ENCODE measurements around the gene B2M. TPM values are rescaled to one million over a fixed set of nuclear protein-coding genes. Genes with fewer than 3 reads are reported as not detected.
"Not testable (repeated sequence)": the region's sequence is repeated elsewhere in the genome, so short reads cannot be mapped to it uniquely, and the experiment has no call there.

B2M gene
- total RNA-seq, 4 donors from 2014 or later, result 2,244 to 13,999 (median 5,894) TPM

GRCh38 chr15:44718180-44718926, 7.0 kb downstream of the B2M start:
- Histone ChIP-seq H3K9me3 (no peaks in the 10 kb centered on the region), H3K27me3 (no peaks in the 10 kb centered on the region), H3K4me1 (peaks cover 0 to 35% (median 14%) of the 10 kb centered on the region in 4 donors), H3K27ac (peak overlapping the region in 2 of 4 donors; percentile 1 to 69), H3K36me3 (peaks cover 0 to 49% (median 0%) of the 10 kb centered on the region in 3 donors), H3K4me3 (no peak overlapping the region)
- TF ChIP-seq CTCF (IDR thresholded peaks at IDR 0.05) (no peak), POLR2A (IDR thresholded peaks at IDR 0.05) (no peak)
- no peak for DNase-seq

DNA sequence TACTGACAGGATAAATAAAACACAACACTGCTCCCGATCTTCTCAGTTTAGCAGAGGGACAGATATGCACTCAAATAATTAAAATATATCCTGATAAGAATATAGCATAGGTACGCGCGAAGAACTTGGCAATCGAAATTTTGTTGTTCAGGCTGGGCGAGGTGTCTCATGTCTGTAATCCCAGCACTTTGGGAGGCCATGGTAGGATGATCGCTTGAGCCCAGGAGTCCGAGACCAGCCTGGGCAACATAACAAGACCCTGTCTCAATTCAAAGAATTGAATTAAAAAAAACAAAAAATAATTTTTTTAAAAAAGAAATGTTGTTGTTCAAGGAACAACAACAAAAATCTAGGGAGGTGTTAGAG, 7.6 kb downstream of the B2M start:
- H3K27me3 ChIP-seq, result no peaks in the 10 kb centered on the region
- TF ChIP-seq CTCF (IDR thresholded peaks at IDR 0.05), result no peak
- no peak for TF ChIP-seq POLR2A (IDR thresholded peaks at IDR 0.05)
- peaks cover 0 to 31% (median 14%) of the 10 kb centered on the region in 4 donors for H3K4me1 ChIP-seq
- peak overlapping the region in 2 of 4 donors; percentile 26 to 69 for H3K27ac ChIP-seq
- no peak for DNase-seq
- no peak overlapping the region for H3K4me3 ChIP-seq
- H3K36me3 ChIP-seq, result peaks cover 0 to 49% (median 0%) of the 10 kb centered on the region in 3 donors
- no peaks in the 10 kb centered on the region for H3K9me3 ChIP-seq

DNA sequence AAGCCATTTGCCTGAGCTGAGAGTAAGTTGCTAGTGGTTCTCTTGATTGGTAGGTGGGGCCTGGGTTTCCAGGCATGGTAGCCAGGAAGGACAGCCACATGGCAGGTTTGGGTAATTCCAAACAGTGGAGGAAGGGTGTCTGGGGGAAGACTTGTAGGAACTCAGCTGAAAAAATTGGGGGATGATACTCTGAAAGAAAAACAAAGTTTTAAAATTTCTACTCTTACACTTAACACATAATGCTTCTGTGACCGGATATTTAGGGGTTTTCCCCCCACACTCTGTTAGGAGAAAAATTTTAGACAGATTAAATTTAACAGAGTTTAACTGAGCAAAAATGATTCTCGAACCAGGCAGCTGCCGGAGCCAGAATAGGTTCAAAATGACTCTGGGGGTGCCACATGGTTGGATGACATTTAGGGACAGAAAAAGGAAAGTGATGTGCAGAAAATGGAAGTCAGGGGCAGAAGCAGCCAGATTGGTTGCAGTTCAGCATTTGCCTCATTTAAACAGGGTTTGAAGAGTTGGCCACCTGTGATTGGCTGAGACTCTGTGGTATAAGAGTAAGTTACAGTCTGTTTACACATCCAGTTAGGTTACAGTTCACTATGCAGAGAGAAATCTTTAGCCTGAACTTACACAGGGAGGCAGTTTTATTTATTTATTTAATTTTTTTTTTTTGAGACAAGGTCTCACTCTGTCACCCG, 8.1 kb downstream of the B2M start:
- Histone ChIP-seq H3K27me3 (no peaks in the 10 kb centered on the region), H3K9me3 (no peaks in the 10 kb centered on the region), H3K4me3 (no peak overlapping the region), H3K4me1 (peaks cover 0 to 27% (median 14%) of the 10 kb centered on the region in 4 donors), H3K36me3 (peaks cover 0 to 46% (median 0%) of the 10 kb centered on the region in 3 donors), H3K27ac (peak overlapping the region in 3 of 4 donors; percentile 16 to 69 (median 26))
- peak in 2 of 3 donors; percentile 56 to 68 for DNase-seq
- no peak for TF ChIP-seq POLR2A (IDR thresholded peaks at IDR 0.05)
- TF ChIP-seq CTCF (IDR thresholded peaks at IDR 0.05), result no peak

- peaks cover 0 to 28% (median 12%) of the 10 kb centered on the region in 4 donors for H3K4me1 ChIP-seq
- H3K9me3 ChIP-seq, H3K27me3 ChIP-seq, H3K4me3 ChIP-seq: not testable (repeated sequence)
- peak overlapping the region in 2 of 4 donors; percentile 59 to 69 for H3K27ac ChIP-seq
- peaks cover 0 to 40% (median 0%) of the 10 kb centered on the region in 3 donors for H3K36me3 ChIP-seq
- DNase-seq, result peak in 1 of 3 donors; percentile 62
These were observed 8.7 kb downstream of the B2M start for GRCh38 chr15:44720000-44720435.

DNA sequence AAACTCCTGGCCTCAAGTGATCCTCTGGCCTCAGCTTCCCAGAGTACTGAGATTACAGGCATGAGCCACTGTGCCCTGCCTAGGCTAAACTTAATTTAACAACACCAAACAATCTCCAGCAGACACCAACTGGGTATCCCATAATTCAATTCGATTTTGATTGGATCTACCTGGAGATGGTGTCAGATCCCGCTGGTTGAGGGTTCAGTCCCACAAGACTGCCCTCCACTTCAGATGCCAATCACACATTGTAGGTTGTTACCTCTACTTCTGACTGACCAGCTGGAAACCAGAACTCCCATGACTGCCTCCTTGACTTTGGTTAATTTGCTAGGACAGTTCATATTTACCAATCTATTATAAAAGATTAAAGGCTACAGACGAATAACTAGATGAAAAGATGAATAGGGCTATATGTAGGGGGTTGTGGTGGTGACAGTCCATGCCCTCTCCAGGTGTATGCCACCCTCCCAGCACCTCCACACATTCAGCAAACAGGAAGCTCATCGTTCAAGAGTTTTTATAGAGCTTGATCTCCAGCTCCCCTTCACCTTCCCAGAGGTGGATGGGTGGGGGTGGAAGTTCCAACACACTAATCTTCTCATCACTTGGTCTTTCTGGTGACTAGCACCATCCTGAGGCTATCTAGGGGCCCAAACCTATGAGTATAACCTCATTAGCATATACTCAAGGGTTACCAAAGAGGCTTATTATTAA, 9.3 kb downstream of the B2M start:
- Histone ChIP-seq H3K27me3 (no peaks in the 10 kb centered on the region), H3K4me3 (no peak overlapping the region), H3K9me3 (no peaks in the 10 kb centered on the region), H3K36me3 (peaks cover 0 to 34% (median 0%) of the 10 kb centered on the region in 3 donors), H3K27ac (peak overlapping the region in 2 of 4 donors; percentile 59 to 69), H3K4me1 (peaks cover 0 to 23% (median 9%) of the 10 kb centered on the region in 4 donors)
- no peak for DNase-seq
- TF ChIP-seq CTCF (IDR thresholded peaks at IDR 0.05) (no peak), POLR2A (IDR thresholded peaks at IDR 0.05) (no peak)

All from Peyer's patch (tissue), 4 donors.